ENCODE data around the gene LNPEP. TPM values are rescaled to one million over a fixed set of nuclear protein-coding genes. Genes with fewer than 3 reads are reported as not detected.

LNPEP gene
- total RNA-seq, 1 donor from 2014 or later, result 37.7 TPM

GRCh38 chr5:96997265-96997859, 61.5 kb downstream of the LNPEP start:
- Mint-ChIP-seq H3K9me3 (no peaks in the 10 kb centered on the region), H3K27me3 (ENCODE audit: insufficient read depth) (no peaks in the 10 kb centered on the region), H3K4me3 (no peak overlapping the region), H3K36me3 (ENCODE audit: low read depth) (peaks cover 30% of the 10 kb centered on the region), H3K4me1 (ENCODE audit: low read depth) (peaks cover 35% of the 10 kb centered on the region), H3K27ac (no peak overlapping the region)
- no peak for DNase-seq (ENCODE audit: low spot score)
- intact Hi-C loops (cut with micrococcal nuclease), result loop anchor here (1.0 to 2.0 kb wide), 5 partner anchors 10 to 165 kb away; partner anchors contain the start of genes LIX1 and LNPEP

GRCh38 chr5:96999856-97000255, 64.0 kb downstream of the LNPEP start:
- Mint-ChIP-seq H3K9me3 (no peaks in the 10 kb centered on the region), H3K4me1 (ENCODE audit: low read depth) (peaks cover 24% of the 10 kb centered on the region), H3K27me3 (ENCODE audit: insufficient read depth) (no peaks in the 10 kb centered on the region), H3K27ac (no peak overlapping the region), H3K36me3 (ENCODE audit: low read depth) (peaks cover 23% of the 10 kb centered on the region), H3K4me3 (no peak overlapping the region)
- DNase-seq (ENCODE audit: low spot score), result no peak
- intact Hi-C loops (cut with micrococcal nuclease), result no loop called here

DNA sequence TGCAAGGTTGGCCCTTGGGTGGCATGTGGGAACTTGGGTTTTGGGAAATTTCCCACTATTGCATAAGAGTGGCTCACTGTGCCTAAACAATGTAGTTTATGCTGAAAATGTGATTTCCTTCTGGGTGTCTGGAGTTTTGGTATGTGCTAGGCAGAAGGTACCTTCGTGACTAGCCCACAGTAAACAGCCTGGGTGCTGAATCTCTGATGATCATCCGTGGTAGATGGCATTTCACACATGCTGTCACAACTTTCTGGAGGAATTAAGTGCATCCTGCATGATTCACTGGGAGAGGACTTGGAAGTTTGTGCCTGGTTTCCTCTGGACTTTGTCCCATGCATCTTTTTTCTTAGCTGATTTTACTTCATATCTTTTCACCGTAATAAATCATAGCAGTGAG, 64.5 kb downstream of the LNPEP start:
- DNase-seq (ENCODE audit: low spot score), result no peak
- no peaks in the 10 kb centered on the region for H3K27me3 Mint-ChIP-seq (ENCODE audit: insufficient read depth)

DNA sequence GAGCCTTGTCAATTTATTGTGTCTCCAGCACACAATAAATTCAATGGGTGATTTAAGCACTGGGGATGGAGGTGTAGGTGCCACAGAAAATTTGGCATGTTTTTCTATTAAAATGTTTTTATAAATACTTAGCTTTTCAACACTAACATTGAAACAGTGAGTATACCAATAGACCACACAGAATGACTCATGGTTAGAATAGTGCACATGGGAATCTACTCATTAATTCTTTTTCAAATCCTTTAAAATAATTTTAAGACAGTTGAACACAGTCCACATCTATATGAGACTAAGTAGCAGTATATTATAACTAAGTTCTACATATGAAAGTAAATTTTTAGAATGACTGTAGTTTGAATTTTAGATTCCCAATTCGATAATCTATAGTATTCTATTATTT, 67.1 kb downstream of the LNPEP start:
- H3K27ac Mint-ChIP-seq, result no peak overlapping the region
- H3K27me3 Mint-ChIP-seq (ENCODE audit: insufficient read depth), result no peaks in the 10 kb centered on the region
- peaks cover 24% of the 10 kb centered on the region for H3K36me3 Mint-ChIP-seq (ENCODE audit: low read depth)
- H3K4me1 Mint-ChIP-seq (ENCODE audit: low read depth), result peaks cover 16% of the 10 kb centered on the region
- H3K9me3 Mint-ChIP-seq, result no peaks in the 10 kb centered on the region
- DNase-seq (ENCODE audit: low spot score), result no peak
- intact Hi-C loops (cut with micrococcal nuclease), result no loop called here
- H3K4me3 Mint-ChIP-seq, result no peak overlapping the region

More for the DNA sequence above, 64.5 kb downstream of the LNPEP start:
- no peaks in the 10 kb centered on the region for H3K9me3 Mint-ChIP-seq
- peaks cover 19% of the 10 kb centered on the region for H3K4me1 Mint-ChIP-seq (ENCODE audit: low read depth)
- intact Hi-C loops (cut with micrococcal nuclease), result no loop called here
- H3K27ac Mint-ChIP-seq, result no peak overlapping the region
- no peak overlapping the region for H3K4me3 Mint-ChIP-seq
- H3K36me3 Mint-ChIP-seq (ENCODE audit: low read depth), result peaks cover 22% of the 10 kb centered on the region

DNA sequence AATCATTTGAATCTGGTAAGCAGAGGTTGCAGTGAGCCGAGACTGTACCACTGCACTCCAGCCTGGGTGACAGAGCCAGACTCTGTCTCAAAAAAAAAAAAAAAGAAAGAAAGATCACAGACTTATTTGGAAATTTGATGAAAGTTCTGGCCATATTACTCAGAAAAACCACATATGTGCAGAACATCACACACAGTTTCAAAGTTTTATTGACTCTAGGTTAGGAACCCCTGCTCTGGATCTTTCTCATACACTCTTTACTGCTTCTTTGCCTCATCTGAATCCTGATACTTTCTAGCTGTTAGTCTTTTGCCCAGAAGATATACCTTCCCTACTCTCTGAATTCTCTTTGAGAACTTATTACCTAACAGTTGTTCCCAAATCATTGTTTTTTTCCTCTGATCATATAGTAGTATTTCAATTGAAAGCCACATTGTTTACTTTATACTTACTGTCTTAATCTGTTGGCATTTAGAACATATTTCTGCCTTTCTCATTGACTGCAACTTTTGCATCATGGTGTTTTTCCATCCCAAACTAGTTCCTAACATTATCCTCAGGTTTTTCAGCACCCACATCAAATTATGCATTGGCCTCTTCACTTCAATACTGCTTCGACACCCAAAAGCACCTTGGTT, 68.7 kb downstream of the LNPEP start:
- Mint-ChIP-seq H3K4me1 (ENCODE audit: low read depth) (peaks cover 15% of the 10 kb centered on the region), H3K4me3 (no peak overlapping the region), H3K9me3 (no peaks in the 10 kb centered on the region), H3K27ac (peak overlapping the region; percentile 32), H3K36me3 (ENCODE audit: low read depth) (peaks cover 20% of the 10 kb centered on the region), H3K27me3 (ENCODE audit: insufficient read depth) (no peaks in the 10 kb centered on the region)
- DNase-seq (ENCODE audit: low spot score), result no peak
- intact Hi-C loops (cut with micrococcal nuclease), result loop anchor here (1.0 to 2.0 kb wide), 4 partner anchors 48 to 134 kb away; partner anchors contain the start of gene LNPEP

DNA sequence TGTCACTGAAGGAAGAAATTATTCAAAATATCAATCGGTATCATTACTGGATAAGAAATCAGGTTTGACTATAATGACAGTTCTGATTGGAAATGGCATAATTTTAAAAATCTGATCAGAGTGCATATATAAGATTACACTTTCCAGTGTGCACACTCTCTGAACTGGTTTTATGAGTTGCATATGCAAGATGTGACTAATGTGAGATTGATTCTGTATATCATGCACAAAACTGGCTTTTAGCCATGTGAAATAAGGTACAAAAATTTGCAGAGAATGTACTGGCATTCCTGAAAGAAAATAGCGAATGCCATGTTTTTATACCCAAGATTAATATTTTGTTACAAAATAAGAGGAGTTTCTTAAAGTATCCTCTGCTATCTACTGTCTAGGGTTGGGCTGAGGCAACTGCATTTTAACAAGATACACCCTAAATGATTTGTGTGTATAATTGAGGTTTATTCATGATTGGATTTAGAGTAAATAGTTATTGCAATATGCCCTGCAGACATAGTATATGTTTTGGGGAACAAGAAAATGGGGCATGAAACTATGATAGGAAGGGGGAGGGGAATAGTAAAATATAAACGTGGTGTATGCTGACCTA, 70.7 kb downstream of the LNPEP start:
- H3K4me1 Mint-ChIP-seq (ENCODE audit: low read depth), result peaks cover 22% of the 10 kb centered on the region

GRCh38 chr5:97009212-97009898, 73.5 kb downstream of the LNPEP start:
- peak overlapping the region; percentile 76 for H3K27ac Mint-ChIP-seq
- no peaks in the 10 kb centered on the region for H3K27me3 Mint-ChIP-seq (ENCODE audit: insufficient read depth)
- intact Hi-C loops (cut with micrococcal nuclease), result no loop called here
- H3K9me3 Mint-ChIP-seq, result no peaks in the 10 kb centered on the region
- peak overlapping the region; percentile 60 for H3K4me3 Mint-ChIP-seq
- peaks cover 21% of the 10 kb centered on the region for H3K4me1 Mint-ChIP-seq (ENCODE audit: low read depth)
- DNase-seq (ENCODE audit: low spot score), result no peak
- H3K36me3 Mint-ChIP-seq (ENCODE audit: low read depth), result peaks cover 42% of the 10 kb centered on the region

More for the DNA sequence above, 70.7 kb downstream of the LNPEP start:
- H3K27ac Mint-ChIP-seq, result no peak overlapping the region
- no peak overlapping the region for H3K4me3 Mint-ChIP-seq
- no peaks in the 10 kb centered on the region for H3K9me3 Mint-ChIP-seq
- intact Hi-C loops (cut with micrococcal nuclease), result no loop called here
- peaks cover 28% of the 10 kb centered on the region for H3K36me3 Mint-ChIP-seq (ENCODE audit: low read depth)
- H3K27me3 Mint-ChIP-seq (ENCODE audit: insufficient read depth), result no peaks in the 10 kb centered on the region
- DNase-seq (ENCODE audit: low spot score), result no peak

DNA sequence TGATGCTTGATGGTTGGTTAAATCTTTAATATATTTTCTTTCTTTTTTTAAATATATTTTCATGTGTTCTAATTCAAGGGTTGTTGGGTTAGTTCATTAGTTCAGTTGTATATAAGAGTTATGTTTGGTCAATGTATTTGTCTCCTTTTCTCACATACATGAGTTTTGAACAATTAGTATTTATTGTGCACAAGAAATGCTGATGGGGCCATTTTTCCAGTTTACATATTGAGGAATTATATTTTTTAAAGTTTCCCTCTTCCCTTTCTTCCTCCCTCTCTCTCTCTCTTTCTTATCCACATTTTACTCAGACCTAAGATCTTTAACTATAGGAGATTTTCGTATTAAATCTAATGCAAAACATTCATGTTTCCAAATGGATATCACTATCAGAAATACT, 74.0 kb downstream of the LNPEP start:
- H3K27me3 Mint-ChIP-seq (ENCODE audit: insufficient read depth), result no peaks in the 10 kb centered on the region
- peaks cover 15% of the 10 kb centered on the region for H3K4me1 Mint-ChIP-seq (ENCODE audit: low read depth)
- intact Hi-C loops (cut with micrococcal nuclease), result no loop called here
- no peak overlapping the region for H3K4me3 Mint-ChIP-seq
- H3K9me3 Mint-ChIP-seq, result no peaks in the 10 kb centered on the region
- DNase-seq (ENCODE audit: low spot score), result no peak
- H3K36me3 Mint-ChIP-seq (ENCODE audit: low read depth), result peaks cover 42% of the 10 kb centered on the region
- H3K27ac Mint-ChIP-seq, result no peak overlapping the region

DNA sequence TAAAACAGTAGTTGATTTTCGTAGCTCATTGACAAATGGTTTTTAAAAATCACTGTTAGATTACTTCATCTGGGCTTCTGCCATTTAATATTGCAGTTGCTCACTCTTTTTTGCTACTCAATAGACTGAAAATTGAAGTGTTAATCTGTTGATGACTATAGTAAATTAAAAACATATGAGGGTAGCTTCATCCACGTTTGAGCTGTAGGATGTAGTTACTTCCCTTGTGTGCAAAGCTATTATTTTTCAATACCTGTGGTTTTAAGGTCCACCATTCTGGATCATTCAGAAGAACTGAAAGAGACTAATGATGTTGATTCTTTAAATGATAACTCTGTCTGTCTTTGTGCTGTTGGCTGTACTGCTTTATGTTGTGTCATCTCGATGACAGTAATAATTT, 74.7 kb downstream of the LNPEP start:
- intact Hi-C loops (cut with micrococcal nuclease), result no loop called here
- H3K36me3 Mint-ChIP-seq (ENCODE audit: low read depth), result peaks cover 47% of the 10 kb centered on the region
- H3K27ac Mint-ChIP-seq, result no peak overlapping the region
- peaks cover 15% of the 10 kb centered on the region for H3K4me1 Mint-ChIP-seq (ENCODE audit: low read depth)
- H3K4me3 Mint-ChIP-seq, result no peak overlapping the region
- DNase-seq (ENCODE audit: low spot score), result no peak
- H3K9me3 Mint-ChIP-seq, result no peaks in the 10 kb centered on the region
- H3K27me3 Mint-ChIP-seq (ENCODE audit: insufficient read depth), result no peaks in the 10 kb centered on the region

- Mint-ChIP-seq H3K27ac (no peak overlapping the region), H3K27me3 (ENCODE audit: insufficient read depth) (no peaks in the 10 kb centered on the region), H3K36me3 (ENCODE audit: low read depth) (peaks cover 49% of the 10 kb centered on the region), H3K4me3 (no peak overlapping the region), H3K4me1 (ENCODE audit: low read depth) (peaks cover 15% of the 10 kb centered on the region), H3K9me3 (no peaks in the 10 kb centered on the region)
- intact Hi-C loops (cut with micrococcal nuclease), result no loop called here
- no peak for DNase-seq (ENCODE audit: low spot score)
Measured at GRCh38 chr5:97011567-97011966, 75.7 kb downstream of the LNPEP start.

- DNase-seq (ENCODE audit: low spot score), result no peak
- H3K9me3 Mint-ChIP-seq, result no peaks in the 10 kb centered on the region
- H3K27me3 Mint-ChIP-seq (ENCODE audit: insufficient read depth), result no peaks in the 10 kb centered on the region
- no peak overlapping the region for H3K4me3 Mint-ChIP-seq
- intact Hi-C loops (cut with micrococcal nuclease), result loop anchor here (5.0 kb wide), 1 partner anchor 123 kb away; the partner anchor contains the start of gene LIX1
- H3K36me3 Mint-ChIP-seq (ENCODE audit: low read depth), result peaks cover 55% of the 10 kb centered on the region
- no peak overlapping the region for H3K27ac Mint-ChIP-seq
- H3K4me1 Mint-ChIP-seq (ENCODE audit: low read depth), result peaks cover 20% of the 10 kb centered on the region
Measured at GRCh38 chr5:97019435-97020117, 83.7 kb downstream of the LNPEP start.

GRCh38 chr5:97021416-97021815, 85.5 kb downstream of the LNPEP start:
- DNase-seq (ENCODE audit: low spot score), result no peak
- H3K9me3 Mint-ChIP-seq, result no peaks in the 10 kb centered on the region
- H3K4me1 Mint-ChIP-seq (ENCODE audit: low read depth), result peaks cover 20% of the 10 kb centered on the region
- intact Hi-C loops (cut with micrococcal nuclease), result loop anchor here (5.0 kb wide), 1 partner anchor 121 kb away; the partner anchor contains the start of gene LIX1
- no peak overlapping the region for H3K4me3 Mint-ChIP-seq
- peaks cover 51% of the 10 kb centered on the region for H3K36me3 Mint-ChIP-seq (ENCODE audit: low read depth)
- no peaks in the 10 kb centered on the region for H3K27me3 Mint-ChIP-seq (ENCODE audit: insufficient read depth)
- H3K27ac Mint-ChIP-seq, result no peak overlapping the region

Data from activated T-helper 1 cell treated with anti-CD3 and anti-CD28 coated beads, Interleukin-12 subunit alpha, Interleukin-12 subunit beta, Interleukin-2, Interleukin-4 antibody, amounts not matched to agents 30 ng/mL and 10 ng/mL and 1 ng/mL, durations not matched to agents 14 hours and 24 hours and 36 hours (primary cell).